ENCODE results near the gene EDIL3. TPM values are rescaled to one million over a fixed set of nuclear protein-coding genes. Genes with fewer than 3 reads are reported as not detected.

EDIL3 gene
- total RNA-seq, 3 donors from 2014 or later = 29.7 to 39.8 (median 39.6) TPM

- ATAC-seq = no peak
- no peaks in the 10 kb centered on the region for H3K9me3 ChIP-seq
- intact Hi-C loops (cut with DNase I, micrococcal nuclease) = no loop called here
- no peak for TF ChIP-seq CTCF (IDR thresholded peaks at IDR 0.05)
- DNase-seq = no peak
- no peak overlapping the region for H3K4me3 ChIP-seq
- peaks cover 24% of the 10 kb centered on the region for H3K4me1 ChIP-seq (ENCODE audit: low read depth)
- H3K36me3 ChIP-seq (ENCODE audit: low read depth) = no peaks in the 10 kb centered on the region
Measured at GRCh38 chr5:83921666-83922193, 462.9 kb downstream of the EDIL3 start.

GRCh38 chr5:83919071-83920041 is 465.3 kb downstream of the EDIL3 start:
- ATAC-seq (peak; percentile 93), DNase-seq (peak in 1 of 3 donors; percentile 28)
- TF ChIP-seq CTCF (IDR thresholded peaks at IDR 0.05) = no peak
- no peaks in the 10 kb centered on the region for H3K36me3 ChIP-seq (ENCODE audit: low read depth)
- no peaks in the 10 kb centered on the region for H3K9me3 ChIP-seq
- no peak overlapping the region for H3K4me3 ChIP-seq
- intact Hi-C loops (cut with DNase I, micrococcal nuclease) = loop anchor here in 1 of 2 donors (10.0 kb wide), 1 partner anchor 195 kb away; the partner anchor contains the start of gene HAPLN1
- peaks cover 12% of the 10 kb centered on the region for H3K4me1 ChIP-seq (ENCODE audit: low read depth)

- peaks cover 12% of the 10 kb centered on the region for H3K4me1 ChIP-seq (ENCODE audit: low read depth)
- intact Hi-C loops (cut with DNase I, micrococcal nuclease) = loop anchor here in 1 of 2 donors (10.0 kb wide), 1 partner anchor 193 kb away; the partner anchor contains the start of gene HAPLN1
- DNase-seq = peak in 2 of 3 donors; percentile 22 to 39
Measured at GRCh38 chr5:83917261-83917908, 467.3 kb downstream of the EDIL3 start.

GRCh38 chr5:83914662-83915418 is 469.8 kb downstream of the EDIL3 start:
- no peak for TF ChIP-seq CTCF (IDR thresholded peaks at IDR 0.05)
- ATAC-seq = no peak
- intact Hi-C loops (cut with DNase I, micrococcal nuclease) = loop anchor here in 1 of 2 donors (10.0 kb wide), 1 partner anchor 190 kb away; the partner anchor contains the start of gene HAPLN1

More at GRCh38 chr5:83917261-83917908, 467.3 kb downstream of the EDIL3 start:
- no peaks in the 10 kb centered on the region for H3K36me3 ChIP-seq (ENCODE audit: low read depth)
- no peak overlapping the region for H3K4me3 ChIP-seq
- no peaks in the 10 kb centered on the region for H3K9me3 ChIP-seq
- ATAC-seq = no peak
- TF ChIP-seq CTCF (IDR thresholded peaks at IDR 0.05) = no peak

GRCh38 chr5:83914199-83914598 is 470.5 kb downstream of the EDIL3 start:
- intact Hi-C loops (cut with DNase I, micrococcal nuclease) = loop anchor here in 1 of 2 donors (10.0 kb wide), 1 partner anchor 189 kb away; the partner anchor contains the start of gene HAPLN1
- Histone ChIP-seq H3K4me1 (ENCODE audit: low read depth) (peaks cover 12% of the 10 kb centered on the region), H3K36me3 (ENCODE audit: low read depth) (no peaks in the 10 kb centered on the region), H3K4me3 (no peak overlapping the region), H3K9me3 (no peaks in the 10 kb centered on the region)
- TF ChIP-seq CTCF (IDR thresholded peaks at IDR 0.05) = no peak
- ATAC-seq (no peak), DNase-seq (no peak)

More at GRCh38 chr5:83914662-83915418, 469.8 kb downstream of the EDIL3 start:
- Histone ChIP-seq H3K4me1 (ENCODE audit: low read depth) (peaks cover 12% of the 10 kb centered on the region), H3K9me3 (no peaks in the 10 kb centered on the region), H3K36me3 (ENCODE audit: low read depth) (no peaks in the 10 kb centered on the region), H3K4me3 (no peak overlapping the region)
- no peak for DNase-seq
